Measurements from ENCODE around the gene CCDC136. TPM values are rescaled to one million over a fixed set of nuclear protein-coding genes. Genes with fewer than 3 reads are reported as not detected.

The CCDC136 gene
- total and polyA plus RNA-seq, 3 donors from 2014 or later = 265 to 564 (median 553) TPM

- intact Hi-C loops (cut with DNase I; ENCODE audit: low total_unique reads) = no loop called here
- H3K36me3 ChIP-seq (ENCODE audit: low read depth, missing control alignments) = no peaks in the 10 kb centered on the region
Measured at GRCh38 chr7:128848289-128849155, 56.8 kb downstream of the CCDC136 start.

GRCh38 chr7:128849156-128849515 lies 57.4 kb downstream of the CCDC136 start:
- no peak for TF ChIP-seq POLR2A (IDR thresholded peaks at IDR 0.05)
- TF ChIP-seq, protein P1, sequence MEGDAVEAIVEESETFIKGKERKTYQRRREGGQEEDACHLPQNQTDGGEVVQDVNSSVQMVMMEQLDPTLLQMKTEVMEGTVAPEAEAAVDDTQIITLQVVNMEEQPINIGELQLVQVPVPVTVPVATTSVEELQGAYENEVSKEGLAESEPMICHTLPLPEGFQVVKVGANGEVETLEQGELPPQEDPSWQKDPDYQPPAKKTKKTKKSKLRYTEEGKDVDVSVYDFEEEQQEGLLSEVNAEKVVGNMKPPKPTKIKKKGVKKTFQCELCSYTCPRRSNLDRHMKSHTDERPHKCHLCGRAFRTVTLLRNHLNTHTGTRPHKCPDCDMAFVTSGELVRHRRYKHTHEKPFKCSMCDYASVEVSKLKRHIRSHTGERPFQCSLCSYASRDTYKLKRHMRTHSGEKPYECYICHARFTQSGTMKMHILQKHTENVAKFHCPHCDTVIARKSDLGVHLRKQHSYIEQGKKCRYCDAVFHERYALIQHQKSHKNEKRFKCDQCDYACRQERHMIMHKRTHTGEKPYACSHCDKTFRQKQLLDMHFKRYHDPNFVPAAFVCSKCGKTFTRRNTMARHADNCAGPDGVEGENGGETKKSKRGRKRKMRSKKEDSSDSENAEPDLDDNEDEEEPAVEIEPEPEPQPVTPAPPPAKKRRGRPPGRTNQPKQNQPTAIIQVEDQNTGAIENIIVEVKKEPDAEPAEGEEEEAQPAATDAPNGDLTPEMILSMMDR (IDR thresholded peaks at IDR 0.05) = no peak
- no peaks in the 10 kb centered on the region for H3K4me1 ChIP-seq
- DNase-seq = no peak
- no peak overlapping the region for H3K4me3 ChIP-seq
- WGBS, 2 donors = 95 to 98% methylated on average over 13 to 16 of the region's 16 CpGs
- no peaks in the 10 kb centered on the region for H3K9me3 ChIP-seq
- H3K36me3 ChIP-seq (ENCODE audit: low read depth, missing control alignments) = no peaks in the 10 kb centered on the region
- intact Hi-C loops (cut with DNase I; ENCODE audit: low total_unique reads) = no loop called here
- no peaks in the 10 kb centered on the region for H3K27me3 ChIP-seq
- no peak overlapping the region for H3K27ac ChIP-seq

More at GRCh38 chr7:128848289-128849155, 56.8 kb downstream of the CCDC136 start:
- TF ChIP-seq, protein P1 (IDR thresholded peaks at IDR 0.05) = no peak
- no peak for TF ChIP-seq POLR2A (IDR thresholded peaks at IDR 0.05)
- Histone ChIP-seq H3K27me3 (no peaks in the 10 kb centered on the region), H3K9me3 (no peaks in the 10 kb centered on the region), H3K4me3 (no peak overlapping the region), H3K27ac (no peak overlapping the region), H3K4me1 (no peaks in the 10 kb centered on the region)
- 93 to 95% methylated on average over 10 to 31 of the region's 31 CpGs for WGBS, 2 donors
- DNase-seq = no peak

- TF ChIP-seq, protein P1 (IDR thresholded peaks at IDR 0.05) = no peak
- TF ChIP-seq POLR2A (IDR thresholded peaks at IDR 0.05) = no peak
- intact Hi-C loops (cut with DNase I; ENCODE audit: low total_unique reads) = no loop called here
- 96 to 97% methylated on average over 6 to 18 of the region's 18 CpGs for WGBS, 2 donors
- Histone ChIP-seq H3K4me3 (no peak overlapping the region), H3K36me3 (ENCODE audit: low read depth, missing control alignments) (no peaks in the 10 kb centered on the region), H3K9me3 (no peaks in the 10 kb centered on the region), H3K27ac (no peak overlapping the region), H3K27me3 (no peaks in the 10 kb centered on the region), H3K4me1 (no peaks in the 10 kb centered on the region)
- no peak for DNase-seq
Measured at GRCh38 chr7:128849804-128850490, 58.2 kb downstream of the CCDC136 start.

GRCh38 chr7:128852537-128853254 lies 60.9 kb downstream of the CCDC136 start:
- no peaks in the 10 kb centered on the region for H3K4me1 ChIP-seq
- intact Hi-C loops (cut with DNase I; ENCODE audit: low total_unique reads) = no loop called here
- no peak for TF ChIP-seq POLR2A (IDR thresholded peaks at IDR 0.05)
- TF ChIP-seq, protein P1 (IDR thresholded peaks at IDR 0.05) = no peak
- H3K27me3 ChIP-seq = no peaks in the 10 kb centered on the region
- 90 to 92% methylated on average over 5 to 27 of the region's 28 CpGs for WGBS, 2 donors
- H3K36me3 ChIP-seq (ENCODE audit: low read depth, missing control alignments) = no peaks in the 10 kb centered on the region
- H3K9me3 ChIP-seq = no peaks in the 10 kb centered on the region
- H3K27ac ChIP-seq = no peak overlapping the region
- H3K4me3 ChIP-seq = no peak overlapping the region
- DNase-seq = no peak

Measured in testis (tissue), 3 donors.